Hematopoietic multipotent progenitor cell treated with erythropoietin and hydrocortisone succinate and interleukin-3 and kit ligand, for 17 days (in vitro differentiated cells): Measurements from ENCODE around the gene CAPN10.

ENCODE experiments used
- DNase-seq: peaks from one replicate; pipeline ENCODE4 v3.0.0-alpha.2; 2015; ENCODE audit warnings: low spot score

Gene CAPN10

DNA sequence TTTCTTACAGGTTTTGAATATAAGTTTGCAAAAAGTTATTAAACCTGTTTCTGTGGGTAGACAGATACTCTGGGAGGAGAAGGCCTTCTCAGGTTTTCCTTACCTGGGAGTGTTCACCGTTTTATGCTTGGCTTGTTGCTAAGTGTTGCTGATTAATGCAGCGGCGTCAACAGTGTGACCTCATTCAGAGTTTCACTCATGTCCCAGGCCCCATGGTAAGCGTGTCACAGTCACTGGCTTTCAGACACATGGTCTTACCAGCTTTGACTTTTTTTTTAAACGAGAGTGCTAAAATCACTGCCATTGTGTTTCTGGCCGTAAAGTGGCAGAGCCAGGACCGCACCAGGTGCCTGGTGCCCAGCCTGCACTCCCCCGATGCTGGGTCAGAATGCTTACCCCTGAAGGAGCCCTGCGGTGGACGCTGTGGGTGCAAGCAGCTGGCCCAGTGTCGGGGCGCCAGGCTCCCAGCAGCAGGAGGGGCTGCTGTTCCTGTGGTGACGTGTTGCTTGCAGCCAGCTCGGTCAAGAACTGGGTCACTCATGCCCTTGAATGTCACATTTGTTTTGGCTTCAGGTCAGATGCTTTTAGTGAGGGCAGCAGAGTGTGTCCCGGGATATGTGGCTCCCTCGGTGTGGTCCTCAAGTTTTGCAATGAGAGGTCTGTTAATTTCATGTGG lies 3.5 kb downstream of the CAPN10 start:
- no peak for DNase-seq

DNA sequence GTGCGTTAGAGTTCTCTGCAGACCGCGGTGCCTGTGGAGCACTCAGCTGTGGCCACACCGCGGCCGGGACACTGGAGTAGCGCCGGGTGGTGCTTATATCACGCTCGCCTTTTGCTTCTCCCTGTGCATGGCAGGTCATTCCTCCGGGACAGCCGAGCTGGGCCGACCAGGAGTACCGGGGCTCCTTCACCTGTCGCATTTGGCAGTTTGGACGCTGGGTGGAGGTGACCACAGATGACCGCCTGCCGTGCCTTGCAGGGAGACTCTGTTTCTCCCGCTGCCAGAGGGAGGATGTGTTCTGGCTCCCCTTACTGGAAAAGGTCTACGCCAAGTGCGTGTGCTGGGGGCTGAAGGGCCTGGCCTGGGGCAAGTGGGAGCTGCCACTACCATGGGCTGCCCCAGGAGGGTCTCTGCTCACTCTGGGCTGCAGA lies 4.2 kb downstream of the CAPN10 start:
- no peak for DNase-seq

DNA sequence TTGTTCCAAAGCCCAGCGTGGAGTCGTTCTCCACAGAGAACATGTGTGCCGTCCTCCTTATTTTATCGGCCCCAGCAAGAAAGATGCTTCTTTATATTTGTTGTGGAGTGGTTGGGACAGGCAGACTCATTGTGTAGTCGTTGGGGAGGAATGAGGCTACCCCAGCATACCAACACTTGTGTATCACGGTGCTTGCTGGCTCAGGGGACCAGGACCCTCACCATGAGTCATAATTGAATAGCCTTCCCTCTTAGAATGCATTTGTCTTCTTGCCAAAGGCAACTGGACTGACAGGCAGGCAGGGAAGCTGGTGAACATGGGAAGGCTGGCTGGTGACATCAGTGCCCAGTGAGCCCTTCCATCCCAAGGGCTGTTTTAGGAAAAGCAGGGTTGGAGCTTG lies 4.7 kb downstream of the CAPN10 start:
- no peak for DNase-seq

GRCh38 chr2:240591784-240592183 lies 5.2 kb downstream of the CAPN10 start:
- no peak for DNase-seq

- no peak for DNase-seq
Measured at GRCh38 chr2:240593026-240593702, 6.6 kb downstream of the CAPN10 start.

DNA sequence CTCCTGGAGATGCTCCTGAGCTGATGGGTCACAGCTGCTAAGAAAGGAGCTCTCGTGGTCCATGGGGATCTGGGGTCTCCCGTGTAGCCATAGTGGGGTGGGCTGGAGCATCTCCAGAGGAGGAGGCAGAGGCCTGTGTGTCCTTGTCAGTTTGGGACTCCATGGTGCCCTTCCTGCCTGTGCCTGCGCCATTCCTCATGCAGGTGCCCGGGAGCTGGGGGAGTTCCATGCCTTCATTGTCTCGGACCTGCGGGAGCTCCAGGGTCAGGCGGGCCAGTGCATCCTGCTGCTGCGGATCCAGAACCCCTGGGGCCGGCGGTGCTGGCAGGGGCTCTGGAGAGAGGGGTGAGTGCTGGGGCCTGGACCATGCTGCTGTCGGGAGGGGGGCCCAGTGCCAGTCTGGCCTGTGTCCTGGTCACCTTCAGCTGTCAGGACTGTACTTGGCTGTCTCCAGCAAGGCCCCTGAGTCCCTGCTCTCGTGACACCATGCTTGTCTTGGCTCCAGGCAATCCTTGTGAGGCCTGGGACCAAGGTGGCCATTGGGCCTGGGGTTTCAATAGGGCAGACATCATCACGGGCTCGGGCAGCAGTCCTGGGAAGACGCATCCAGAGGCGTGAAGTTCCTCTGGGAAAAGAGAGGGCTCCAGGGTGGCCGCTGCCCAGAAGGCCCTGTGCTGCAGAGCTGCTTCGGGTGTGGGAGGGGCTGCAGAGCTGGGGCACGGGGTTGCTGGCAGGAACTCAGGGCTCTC lies 7.3 kb downstream of the CAPN10 start:
- no peak for DNase-seq

DNA sequence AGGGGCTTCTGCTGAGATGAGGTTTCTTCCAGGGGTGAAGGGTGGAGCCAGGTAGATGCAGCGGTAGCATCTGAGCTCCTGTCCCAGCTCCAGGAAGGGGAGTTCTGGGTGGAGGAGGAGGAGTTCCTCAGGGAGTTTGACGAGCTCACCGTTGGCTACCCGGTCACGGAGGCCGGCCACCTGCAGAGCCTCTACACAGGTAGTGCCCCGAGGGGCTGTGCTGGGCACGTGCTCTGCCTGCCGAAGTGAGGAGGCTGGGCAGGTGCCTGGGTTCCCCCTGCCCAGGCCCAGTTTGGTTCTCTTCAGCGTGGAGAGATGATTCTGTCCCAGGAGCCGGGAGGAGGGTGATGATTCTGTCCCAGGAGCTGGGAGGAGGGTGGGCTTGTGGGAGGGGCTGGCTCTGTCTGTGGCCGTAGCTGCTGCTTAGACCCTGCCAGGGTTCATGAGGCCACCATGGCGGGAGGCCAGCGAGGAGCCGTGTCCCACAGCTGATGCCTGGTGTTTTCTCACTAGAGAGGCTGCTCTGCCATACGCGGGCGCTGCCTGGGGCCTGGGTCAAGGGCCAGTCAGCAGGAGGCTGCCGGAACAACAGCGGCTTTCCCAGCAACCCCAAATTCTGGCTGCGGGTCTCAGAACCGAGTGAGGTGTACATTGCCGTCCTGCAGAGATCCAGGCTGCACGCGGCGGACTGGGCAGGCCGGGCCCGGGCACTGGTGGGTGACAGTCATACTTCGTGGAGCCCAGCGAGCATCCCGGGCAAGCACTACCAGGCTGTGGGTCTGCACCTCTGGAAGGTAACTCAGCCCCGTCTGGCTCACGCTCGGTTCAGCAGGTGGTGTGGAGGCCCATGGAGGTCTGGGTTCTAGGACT lies 8.2 kb downstream of the CAPN10 start:
- DNase-seq, result no peak

GRCh38 chr2:240595381-240596079 lies 9.0 kb downstream of the CAPN10 start:
- no peak for DNase-seq

DNA sequence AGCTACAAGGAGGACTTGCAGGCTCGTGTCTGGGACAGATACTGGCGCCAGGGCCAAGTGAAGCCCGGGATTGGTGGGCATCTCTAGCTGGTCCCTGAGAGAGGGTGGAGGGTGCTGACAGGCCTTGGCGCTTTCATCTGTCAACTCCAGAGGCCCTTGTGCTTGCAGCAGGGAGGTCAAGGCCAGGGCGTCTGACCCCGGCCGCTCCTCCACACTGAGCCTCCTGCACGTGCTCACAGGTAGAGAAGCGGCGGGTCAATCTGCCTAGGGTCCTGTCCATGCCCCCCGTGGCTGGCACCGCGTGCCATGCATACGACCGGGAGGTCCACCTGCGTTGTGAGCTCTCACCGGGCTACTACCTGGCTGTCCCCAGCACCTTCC lies 9.5 kb downstream of the CAPN10 start:
- no peak for DNase-seq

DNA sequence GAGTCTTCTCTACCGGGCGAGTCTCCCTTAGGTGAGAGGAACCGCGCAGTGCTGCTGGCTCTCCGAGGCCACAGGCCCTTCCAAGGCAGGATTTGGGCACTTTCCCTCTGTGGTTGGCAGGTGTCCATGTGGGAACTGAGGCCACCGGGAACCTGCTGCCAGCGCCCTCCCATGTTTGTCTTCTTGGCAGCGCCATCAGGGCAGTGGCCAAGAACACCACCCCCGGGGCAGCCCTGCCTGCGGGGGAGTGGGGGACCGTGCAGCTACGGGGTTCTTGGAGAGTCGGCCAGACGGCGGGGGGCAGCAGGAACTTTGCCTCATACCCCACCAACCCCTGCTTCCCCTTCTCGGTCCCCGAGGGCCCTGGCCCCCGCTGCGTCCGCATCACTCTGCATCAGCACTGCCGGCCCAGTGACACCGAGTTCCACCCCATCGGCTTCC lies 10.0 kb downstream of the CAPN10 start:
- no peak for DNase-seq

DNA sequence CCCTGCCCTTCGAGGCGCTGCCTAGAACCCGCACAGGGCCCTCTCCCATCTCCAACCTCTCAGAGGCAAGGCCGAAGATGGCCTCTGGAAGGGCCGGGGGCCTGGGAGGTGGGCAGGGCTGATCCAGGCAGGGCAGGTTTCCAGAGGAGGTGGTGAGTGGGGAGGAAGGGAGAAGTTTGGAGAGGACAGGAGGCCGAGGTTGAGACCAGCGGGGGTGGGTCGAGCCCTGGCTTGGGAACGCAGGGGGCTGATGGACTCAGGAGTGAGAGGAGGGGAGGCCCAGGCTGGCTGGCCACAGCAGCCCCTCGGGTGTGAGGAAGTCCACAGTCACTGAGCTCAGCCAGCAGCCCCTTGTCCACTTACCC lies 10.5 kb downstream of the CAPN10 start:
- no peak for DNase-seq

GRCh38 chr2:240597419-240598181 lies 11.1 kb downstream of the CAPN10 start:
- no peak for DNase-seq

GRCh38 chr2:240598311-240598911 lies 11.9 kb downstream of the CAPN10 start:
- no peak for DNase-seq

- DNase-seq, result no peak
Measured at GRCh38 chr2:240599141-240599583, 12.6 kb downstream of the CAPN10 start.

- DNase-seq, result no peak
Measured at GRCh38 chr2:240600451-240600961, 14.0 kb downstream of the CAPN10 start.

DNA sequence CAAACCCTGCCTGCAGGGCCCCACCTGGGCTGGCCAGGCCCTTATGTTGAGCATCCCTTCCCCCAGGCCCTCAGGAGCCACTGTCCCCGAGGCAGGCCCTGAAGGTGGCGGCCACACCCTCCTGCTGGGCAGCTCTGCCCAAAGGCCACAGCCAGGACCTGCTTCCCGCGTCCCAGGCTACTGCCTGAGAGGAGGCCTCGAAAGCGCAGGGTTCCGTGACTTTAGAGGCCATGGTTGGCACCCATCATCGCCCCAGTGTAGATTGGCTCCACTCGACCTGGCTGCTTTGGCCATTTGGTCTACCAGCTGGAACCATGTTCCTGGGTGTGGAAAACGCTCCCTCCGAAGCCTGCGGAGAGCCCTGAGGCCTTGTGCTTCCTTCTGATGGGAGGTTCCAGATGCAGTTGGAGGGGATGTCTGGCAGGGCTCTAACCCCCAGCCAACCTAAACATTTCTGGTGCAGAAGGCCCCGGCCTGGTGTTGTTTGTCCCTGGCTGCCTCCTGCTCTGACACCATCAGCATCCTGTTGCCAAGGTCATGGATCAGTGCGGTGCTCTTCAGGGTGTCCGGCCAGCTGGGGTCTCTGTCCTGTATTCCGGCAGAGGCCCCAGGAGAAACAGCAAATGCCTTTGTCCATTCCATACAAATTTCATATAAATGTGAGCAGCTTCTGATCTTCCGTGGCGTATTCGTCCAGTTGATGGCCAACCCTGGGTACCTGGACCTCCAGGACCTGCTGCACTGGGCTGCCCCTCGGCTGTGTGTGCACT lies 14.7 kb downstream of the CAPN10 start:
- no peak for DNase-seq

DNA sequence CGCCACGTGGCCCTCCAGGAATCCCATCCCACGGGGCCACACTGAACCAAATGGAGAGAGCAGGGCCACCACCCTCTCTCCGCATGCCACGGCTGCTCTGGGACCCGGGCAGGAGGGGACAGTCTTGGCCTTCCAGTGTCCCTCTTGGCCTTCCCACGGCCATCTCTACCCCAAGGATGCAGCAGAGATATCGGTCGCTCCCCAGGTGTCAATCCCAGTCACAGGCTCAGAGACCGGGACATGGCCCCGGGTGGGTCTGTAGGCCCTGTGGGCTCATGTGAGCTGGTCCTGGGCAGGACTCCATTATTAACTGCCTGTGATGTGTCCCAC lies 15.3 kb downstream of the CAPN10 start:
- DNase-seq, result no peak

- DNase-seq, result no peak
Measured at GRCh38 chr2:240602266-240603050, 15.9 kb downstream of the CAPN10 start.
